ENCODE results near the gene OBSCN. TPM values are rescaled to one million over a fixed set of nuclear protein-coding genes. Genes with fewer than 3 reads are reported as not detected.
A peak's percentile ranks its signal among the peaks of the same experiment; 100 is the strongest.

OBSCN gene
- total RNA-seq, 1 donor from 2014 or later, result 39.4 TPM

DNA sequence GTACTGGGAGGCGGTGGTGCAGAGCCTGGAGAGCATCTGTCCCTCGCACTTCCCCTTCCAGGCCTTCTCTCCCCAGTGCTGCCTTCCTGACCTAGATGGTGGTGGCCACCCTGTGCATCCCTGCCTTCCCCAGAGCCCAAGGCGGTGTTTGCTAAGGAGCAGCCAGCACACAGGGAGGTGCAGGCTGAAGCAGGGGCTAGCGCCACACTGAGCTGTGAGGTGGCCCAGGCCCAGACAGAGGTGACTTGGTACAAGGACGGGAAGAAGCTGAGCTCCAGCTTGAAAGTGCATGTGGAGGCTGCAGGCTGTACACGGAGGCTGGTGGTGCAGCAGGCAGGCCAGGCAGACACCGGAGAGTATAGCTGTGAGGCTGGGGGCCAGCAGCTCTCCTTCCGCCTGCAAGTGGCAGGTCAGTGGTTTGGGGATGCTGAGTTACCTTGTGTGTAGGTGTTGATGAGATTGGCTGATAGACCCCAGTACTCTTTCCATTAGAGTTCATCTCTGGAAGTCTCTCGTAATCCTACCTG lies 51.6 kb downstream of the OBSCN start:
- TF ChIP-seq, protein P1, sequence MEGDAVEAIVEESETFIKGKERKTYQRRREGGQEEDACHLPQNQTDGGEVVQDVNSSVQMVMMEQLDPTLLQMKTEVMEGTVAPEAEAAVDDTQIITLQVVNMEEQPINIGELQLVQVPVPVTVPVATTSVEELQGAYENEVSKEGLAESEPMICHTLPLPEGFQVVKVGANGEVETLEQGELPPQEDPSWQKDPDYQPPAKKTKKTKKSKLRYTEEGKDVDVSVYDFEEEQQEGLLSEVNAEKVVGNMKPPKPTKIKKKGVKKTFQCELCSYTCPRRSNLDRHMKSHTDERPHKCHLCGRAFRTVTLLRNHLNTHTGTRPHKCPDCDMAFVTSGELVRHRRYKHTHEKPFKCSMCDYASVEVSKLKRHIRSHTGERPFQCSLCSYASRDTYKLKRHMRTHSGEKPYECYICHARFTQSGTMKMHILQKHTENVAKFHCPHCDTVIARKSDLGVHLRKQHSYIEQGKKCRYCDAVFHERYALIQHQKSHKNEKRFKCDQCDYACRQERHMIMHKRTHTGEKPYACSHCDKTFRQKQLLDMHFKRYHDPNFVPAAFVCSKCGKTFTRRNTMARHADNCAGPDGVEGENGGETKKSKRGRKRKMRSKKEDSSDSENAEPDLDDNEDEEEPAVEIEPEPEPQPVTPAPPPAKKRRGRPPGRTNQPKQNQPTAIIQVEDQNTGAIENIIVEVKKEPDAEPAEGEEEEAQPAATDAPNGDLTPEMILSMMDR (IDR thresholded peaks at IDR 0.05), result no peak
- ATAC-seq (no peak), DNase-seq (no peak)
- Histone ChIP-seq H3K27ac (no peak overlapping the region), H3K27me3 (no peaks in the 10 kb centered on the region), H3K4me1 (no peaks in the 10 kb centered on the region), H3K9me3 (peaks cover 5% of the 10 kb centered on the region), H3K36me3 (no peaks in the 10 kb centered on the region), H3K4me3 (no peak overlapping the region)
- intact Hi-C loops (cut with DNase I), result no loop called here

DNA sequence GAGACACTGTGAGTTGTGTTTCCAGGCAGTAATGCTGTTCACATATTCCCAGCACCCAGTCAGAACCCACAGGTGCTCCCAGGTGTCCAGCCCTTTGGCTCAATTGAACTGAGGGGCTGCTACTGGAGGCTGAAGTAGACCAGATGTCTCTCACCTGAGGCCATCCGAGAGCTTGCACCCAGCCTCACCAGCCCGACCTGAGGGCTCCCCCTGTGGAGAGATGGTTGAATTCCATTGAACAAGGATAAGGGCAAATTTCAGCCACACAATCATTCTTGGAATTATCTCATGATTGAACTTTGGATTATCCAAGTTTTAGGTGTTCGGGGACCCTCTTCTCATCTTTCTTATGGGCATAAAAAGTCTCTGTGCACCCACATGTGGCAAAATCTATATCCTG lies 52.1 kb downstream of the OBSCN start:
- Histone ChIP-seq H3K27me3 (no peaks in the 10 kb centered on the region), H3K27ac (no peak overlapping the region), H3K4me3 (no peak overlapping the region), H3K9me3 (peaks cover 5% of the 10 kb centered on the region), H3K4me1 (no peaks in the 10 kb centered on the region), H3K36me3 (no peaks in the 10 kb centered on the region)
- no peak for ATAC-seq
- TF ChIP-seq, protein P1 (IDR thresholded peaks at IDR 0.05), result no peak
- DNase-seq, result no peak
- intact Hi-C loops (cut with DNase I), result no loop called here

DNA sequence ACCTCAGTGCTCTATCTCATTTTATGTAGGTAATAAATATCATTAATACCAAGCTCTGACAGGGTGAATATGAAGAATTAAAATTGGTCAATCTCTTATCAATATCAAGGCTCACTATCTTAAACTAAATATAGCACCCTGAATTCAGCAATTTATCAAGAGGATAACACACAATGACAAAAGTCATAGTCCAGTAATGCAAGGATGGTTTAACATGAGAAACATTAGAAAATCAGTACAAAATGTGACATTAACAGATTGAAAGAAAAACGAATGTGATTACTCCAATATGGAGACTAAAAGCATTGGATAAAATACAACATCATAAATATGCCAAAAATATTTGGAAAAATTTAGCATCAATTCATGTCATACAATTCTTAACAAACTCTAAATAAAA lies 53.9 kb downstream of the OBSCN start:
- Histone ChIP-seq H3K27me3 (no peaks in the 10 kb centered on the region), H3K9me3 (peaks cover 5% of the 10 kb centered on the region), H3K36me3 (no peaks in the 10 kb centered on the region), H3K4me1 (no peaks in the 10 kb centered on the region), H3K4me3 (no peak overlapping the region), H3K27ac (no peak overlapping the region)
- TF ChIP-seq, protein P1 (IDR thresholded peaks at IDR 0.05), result no peak
- no peak for DNase-seq
- intact Hi-C loops (cut with DNase I), result no loop called here
- no peak for ATAC-seq

DNA sequence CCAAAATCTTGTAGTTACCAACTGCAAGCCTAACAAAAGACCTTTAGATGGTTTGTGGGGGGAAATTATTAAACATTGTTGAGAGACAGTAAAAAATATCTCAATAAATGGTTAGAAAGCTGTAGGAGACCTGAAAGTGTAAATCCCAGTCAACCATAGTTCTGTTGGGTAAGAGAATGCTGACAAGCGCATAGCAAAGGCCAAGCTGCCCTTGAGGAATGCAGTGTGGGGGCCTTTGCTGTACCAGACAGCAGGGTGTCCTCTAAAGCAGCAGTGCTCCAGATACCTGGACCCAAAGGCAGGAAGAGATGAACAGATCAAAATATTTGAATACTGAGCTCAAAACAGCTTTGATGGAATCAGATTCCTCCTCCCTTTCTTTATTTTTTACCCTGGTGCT lies 54.6 kb downstream of the OBSCN start:
- intact Hi-C loops (cut with DNase I), result no loop called here
- Histone ChIP-seq H3K36me3 (no peaks in the 10 kb centered on the region), H3K4me3 (no peak overlapping the region), H3K27me3 (no peaks in the 10 kb centered on the region), H3K9me3 (peaks cover 5% of the 10 kb centered on the region), H3K4me1 (no peaks in the 10 kb centered on the region), H3K27ac (no peak overlapping the region)
- DNase-seq (no peak), ATAC-seq (no peak)
- TF ChIP-seq, protein P1 (IDR thresholded peaks at IDR 0.05), result no peak

DNA sequence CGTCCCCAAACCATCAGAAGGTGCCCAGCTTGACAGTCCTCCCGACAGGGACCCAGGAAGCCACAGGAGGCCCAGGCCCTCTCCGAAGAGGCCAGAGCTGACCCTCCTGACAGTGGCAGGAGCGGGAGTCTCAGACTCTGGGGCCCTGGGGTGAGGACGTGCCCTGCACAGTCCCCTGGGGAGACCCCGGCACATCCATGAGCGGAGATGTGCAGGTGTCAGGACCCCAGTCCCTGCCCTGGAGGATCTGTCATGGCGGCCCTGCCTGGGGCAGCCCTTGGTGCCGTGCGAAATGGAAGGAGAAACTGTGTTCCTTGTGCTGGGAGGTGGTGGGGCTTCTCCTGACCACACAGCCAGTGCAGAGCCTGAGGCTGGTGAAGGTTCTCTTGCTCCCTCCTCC lies 55.8 kb downstream of the OBSCN start:
- TF ChIP-seq, protein P1 (IDR thresholded peaks at IDR 0.05), result no peak
- H3K27me3 ChIP-seq, result no peaks in the 10 kb centered on the region
- H3K4me1 ChIP-seq, result no peaks in the 10 kb centered on the region
- ATAC-seq (peak; percentile 37), DNase-seq (no peak)
- H3K4me3 ChIP-seq, result no peak overlapping the region
- H3K27ac ChIP-seq, result no peak overlapping the region
- peaks cover 5% of the 10 kb centered on the region for H3K9me3 ChIP-seq
- intact Hi-C loops (cut with DNase I), result no loop called here
- no peaks in the 10 kb centered on the region for H3K36me3 ChIP-seq
